Liver (tissue), 9 donors: Measurements from ENCODE around the gene RNU5D-1. TPM values are rescaled to one million over a fixed set of nuclear protein-coding genes. Genes with fewer than 3 reads are reported as not detected.

Source experiments
- DNase-seq: peaks from one replicate; pipeline ENCODE4 v3.0.0-alpha.2; 2017; ENCODE audit warnings: low spot score
- H3K27ac ChIP-seq, 2 donors: one replicate each; pipeline ENCODE4 v1.7.0; 2013; ENCODE audit warnings: inconsistent platforms in 2 of 2, low read length in 2 of 2, control low read depth in 1 of 2, low read depth in 1 of 2, mild to moderate bottlenecking in 1 of 2
- H3K27me3 ChIP-seq, 4 donors: one replicate each; pipeline versions ENCODE4 v1.6.1 to v1.7.0; 2013; ENCODE audit warnings: low read length in 3 of 4, inconsistent platforms in 1 of 4, mild to moderate bottlenecking in 1 of 4, moderate library complexity in 1 of 4; ENCODE audit not compliant: control insufficient read depth in 4 of 4, insufficient read depth in 4 of 4
- H3K36me3 ChIP-seq, 4 donors: one replicate each; pipeline versions ENCODE4 v1.6.1 to v1.7.0; 2013; ENCODE audit warnings: low read length in 3 of 4, mild to moderate bottlenecking in 3 of 4, low read depth in 1 of 4, moderate library complexity in 1 of 4; ENCODE audit not compliant: control insufficient read depth in 4 of 4, insufficient read depth in 3 of 4
- H3K4me1 ChIP-seq, 4 donors: one replicate each; pipeline versions ENCODE4 v1.6.1 to v1.7.0; 2013; ENCODE audit warnings: low read length in 3 of 4, mild to moderate bottlenecking in 3 of 4, moderate library complexity in 1 of 4; ENCODE audit not compliant: control insufficient read depth in 4 of 4, insufficient read depth in 4 of 4
- H3K4me3 ChIP-seq, 3 donors: one replicate each; pipeline versions ENCODE4 v1.6.1 to v1.7.0; 2013; ENCODE audit warnings: low read length in 3 of 3, control low read depth in 1 of 3, low read depth in 1 of 3, mild to moderate bottlenecking in 1 of 3
- H3K9ac ChIP-seq, 2 donors: one replicate each; pipeline ENCODE4 v1.7.0; 2013; ENCODE audit warnings: low read length in 2 of 2, mild to moderate bottlenecking in 2 of 2, moderate library complexity in 2 of 2, control low read depth in 1 of 2, low read depth in 1 of 2
- H3K9me3 ChIP-seq, 4 donors: one replicate each; pipeline versions ENCODE4 v1.6.1 to v1.7.0; 2013; ENCODE audit warnings: low read length in 3 of 4; ENCODE audit not compliant: control insufficient read depth in 4 of 4
- EGR1 ChIP-seq, 2 donors: IDR thresholded peaks; 2 replicates each; pipeline ENCODE4 v1.6.1; 2016 to 2018; ENCODE audit warnings: antibody characterized with exemption in 2 of 2, low read depth in 2 of 2
- FOXA1 ChIP-seq: IDR thresholded peaks from 2 replicates; pipeline ENCODE4 v1.6.1; 2016; ENCODE audit warnings: antibody characterized with exemption
- GABPA ChIP-seq, 2 donors: IDR thresholded peaks in 1 of 2; conservative IDR thresholded peaks in 1 of 2; 2 replicates each; pipeline ENCODE4 v1.6.1; 2016; ENCODE audit warnings: antibody characterized with exemption in 2 of 2, mild to moderate bottlenecking in 1 of 2, moderate library complexity in 1 of 2
- HNF4A ChIP-seq, 2 donors: conservative IDR thresholded peaks; 2 replicates each; pipeline ENCODE4 v1.6.1; 2016; ENCODE audit warnings: antibody characterized with exemption in 2 of 2, mild to moderate bottlenecking in 2 of 2
- HNF4G ChIP-seq: IDR thresholded peaks from 2 replicates; pipeline ENCODE4 v1.6.1; 2016; ENCODE audit warnings: antibody characterized with exemption
- JUND ChIP-seq, 2 donors: IDR thresholded peaks; 2 replicates each; pipeline ENCODE4 v1.6.1; 2016; ENCODE audit warnings: antibody characterized with exemption in 2 of 2
- NR2F2 ChIP-seq: IDR thresholded peaks from 2 replicates; pipeline ENCODE4 v1.6.1; 2016; ENCODE audit warnings: antibody characterized with exemption
- RAD21 ChIP-seq, 2 donors: IDR thresholded peaks; 2 replicates each; pipeline ENCODE4 v1.6.1; 2016; ENCODE audit warnings: antibody characterized with exemption in 2 of 2, mild to moderate bottlenecking in 2 of 2
- RXRA ChIP-seq, 2 donors: IDR thresholded peaks; 2 replicates each; pipeline ENCODE4 v1.6.1; 2017 to 2018; ENCODE audit warnings: antibody characterized with exemption in 2 of 2, mild to moderate bottlenecking in 1 of 2
- SP1 ChIP-seq: IDR thresholded peaks from 2 replicates; pipeline ENCODE4 v1.6.1; 2018; ENCODE audit warnings: antibody characterized with exemption, mild to moderate bottlenecking
- TAF1 ChIP-seq: conservative IDR thresholded peaks from 2 replicates; pipeline ENCODE4 v1.6.1; 2016; ENCODE audit warnings: antibody characterized with exemption, mild to moderate bottlenecking
- YY1 ChIP-seq: IDR thresholded peaks from 2 replicates; pipeline ENCODE4 v1.6.1; 2016; ENCODE audit warnings: antibody characterized with exemption, mild to moderate bottlenecking
- WGBS: extraction: QIAGEN DNeasy Blood & Tissue Kit; methylation state at CpG from one replicate; pipeline ENCODE4 v1.1.7; 2013; 5-methylcytosine and 5-hydroxymethylcytosine counted together
- polyA plus RNA-seq, 2 donors: library from polyadenylated mRNA; stranded (reverse) in 1 of 2; unstranded in 1 of 2; fragments of 200-250 nt in 1 of 2; fragments of >200 nt in 1 of 2; fragmentation: Nextera tagmentation in 1 of 2; extraction: Ambion mirVana in 1 of 2; gene quantifications; one replicate each; pipeline versions ENCODE4 v1.2.1 to v1.2.3, GENCODE V29; 2013 to 2015
- total RNA-seq, 2 donors: library from RNA; depleted of rRNA; stranded (reverse); fragments of >200 nt; gene quantifications; one replicate each; pipeline ENCODE4 v1.2.3, GENCODE V29; 2014
- TF ChIP-seq, protein P1 (sequence below): IDR thresholded peaks from 2 replicates; pipeline ENCODE4 v1.6.1; 2016; ENCODE audit warnings: antibody characterized with exemption
- TF ChIP-seq, protein P2 (sequence below): IDR thresholded peaks from 2 replicates; pipeline ENCODE4 v1.6.1; 2016; ENCODE audit warnings: antibody characterized with exemption
- TF ChIP-seq, protein P3 (sequence below): fragments of 150-350 bp; IDR thresholded peaks from 2 replicates; pipeline ENCODE4 v1.5.1; 2017; ENCODE audit warnings: improper control_type of control experiment, low read depth, low read length; ENCODE audit not compliant: missing input control
- TF ChIP-seq, protein P4 (sequence below): IDR thresholded peaks from 2 replicates; pipeline ENCODE4 v1.6.1; 2016; ENCODE audit warnings: antibody characterized with exemption
- TF ChIP-seq, protein P5 (sequence below): IDR thresholded peaks from 2 replicates; pipeline ENCODE4 v1.6.1; 2016; ENCODE audit warnings: antibody characterized with exemption, mild to moderate bottlenecking
- donor health status: healthy.
- donor health status: healthy.
- donor health status: healthy.
- donor health status: healthy.
- donor health status: healthy.

The RNU5D-1 gene
- total and polyA plus RNA-seq, 4 donors = not detected

DNA sequence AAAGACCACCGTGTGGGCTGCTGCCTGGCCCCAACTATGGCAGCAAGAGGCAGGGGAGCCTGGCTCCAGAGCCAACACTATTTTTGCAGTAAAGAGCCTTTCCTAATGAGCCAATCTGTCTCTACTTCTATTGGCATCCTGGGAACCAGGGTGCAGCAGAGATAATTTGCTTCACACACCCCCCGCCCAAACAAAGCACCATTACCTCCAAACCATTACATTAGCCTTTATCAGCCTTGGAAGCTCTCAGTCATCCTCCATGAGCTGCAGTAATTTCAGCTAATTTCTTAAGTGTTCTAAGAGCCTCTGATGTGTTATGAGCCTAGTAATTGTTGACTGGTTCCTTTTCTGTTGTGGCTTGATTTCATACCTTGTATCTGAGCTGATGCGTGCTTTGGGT is 34.9 kb downstream of the RNU5D-1 start:
- 93% methylated on average over 3 of the region's 3 CpGs for WGBS
- H3K36me3 ChIP-seq = no peaks in the 10 kb centered on the region
- DNase-seq = no peak
- H3K27me3 ChIP-seq = no peaks in the 10 kb centered on the region
- H3K4me1 ChIP-seq = peaks cover 2 to 4% (median 4%) of the 10 kb centered on the region in 4 donors
- H3K27ac ChIP-seq = no peak overlapping the region
- H3K4me3 ChIP-seq = no peak overlapping the region
- no peak overlapping the region for H3K9ac ChIP-seq
- TF ChIP-seq NR2F2 (no peak), GABPA (IDR thresholded peaks at IDR 0.05 in 1 of 2, conservative IDR thresholded peaks at IDR 0.05 in 1 of 2) (no peak), TAF1 (no peak), JUND (IDR thresholded peaks at IDR 0.05) (no peak), RAD21 (IDR thresholded peaks at IDR 0.05) (no peak), SP1 (no peak), YY1 (no peak), FOXA1 (no peak), EGR1 (IDR thresholded peaks at IDR 0.05; ENCODE audit: low read depth in 2 of 2) (no peak), HNF4A (conservative IDR thresholded peaks at IDR 0.05) (no peak)
- TF ChIP-seq, protein P1, sequence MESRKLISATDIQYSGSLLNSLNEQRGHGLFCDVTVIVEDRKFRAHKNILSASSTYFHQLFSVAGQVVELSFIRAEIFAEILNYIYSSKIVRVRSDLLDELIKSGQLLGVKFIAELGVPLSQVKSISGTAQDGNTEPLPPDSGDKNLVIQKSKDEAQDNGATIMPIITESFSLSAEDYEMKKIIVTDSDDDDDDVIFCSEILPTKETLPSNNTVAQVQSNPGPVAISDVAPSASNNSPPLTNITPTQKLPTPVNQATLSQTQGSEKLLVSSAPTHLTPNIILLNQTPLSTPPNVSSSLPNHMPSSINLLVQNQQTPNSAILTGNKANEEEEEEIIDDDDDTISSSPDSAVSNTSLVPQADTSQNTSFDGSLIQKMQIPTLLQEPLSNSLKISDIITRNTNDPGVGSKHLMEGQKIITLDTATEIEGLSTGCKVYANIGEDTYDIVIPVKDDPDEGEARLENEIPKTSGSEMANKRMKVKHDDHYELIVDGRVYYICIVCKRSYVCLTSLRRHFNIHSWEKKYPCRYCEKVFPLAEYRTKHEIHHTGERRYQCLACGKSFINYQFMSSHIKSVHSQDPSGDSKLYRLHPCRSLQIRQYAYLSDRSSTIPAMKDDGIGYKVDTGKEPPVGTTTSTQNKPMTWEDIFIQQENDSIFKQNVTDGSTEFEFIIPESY = no peak
- TF ChIP-seq, protein P2, sequence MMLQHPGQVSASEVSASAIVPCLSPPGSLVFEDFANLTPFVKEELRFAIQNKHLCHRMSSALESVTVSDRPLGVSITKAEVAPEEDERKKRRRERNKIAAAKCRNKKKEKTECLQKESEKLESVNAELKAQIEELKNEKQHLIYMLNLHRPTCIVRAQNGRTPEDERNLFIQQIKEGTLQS = no peak
- TF ChIP-seq, protein P3, sequence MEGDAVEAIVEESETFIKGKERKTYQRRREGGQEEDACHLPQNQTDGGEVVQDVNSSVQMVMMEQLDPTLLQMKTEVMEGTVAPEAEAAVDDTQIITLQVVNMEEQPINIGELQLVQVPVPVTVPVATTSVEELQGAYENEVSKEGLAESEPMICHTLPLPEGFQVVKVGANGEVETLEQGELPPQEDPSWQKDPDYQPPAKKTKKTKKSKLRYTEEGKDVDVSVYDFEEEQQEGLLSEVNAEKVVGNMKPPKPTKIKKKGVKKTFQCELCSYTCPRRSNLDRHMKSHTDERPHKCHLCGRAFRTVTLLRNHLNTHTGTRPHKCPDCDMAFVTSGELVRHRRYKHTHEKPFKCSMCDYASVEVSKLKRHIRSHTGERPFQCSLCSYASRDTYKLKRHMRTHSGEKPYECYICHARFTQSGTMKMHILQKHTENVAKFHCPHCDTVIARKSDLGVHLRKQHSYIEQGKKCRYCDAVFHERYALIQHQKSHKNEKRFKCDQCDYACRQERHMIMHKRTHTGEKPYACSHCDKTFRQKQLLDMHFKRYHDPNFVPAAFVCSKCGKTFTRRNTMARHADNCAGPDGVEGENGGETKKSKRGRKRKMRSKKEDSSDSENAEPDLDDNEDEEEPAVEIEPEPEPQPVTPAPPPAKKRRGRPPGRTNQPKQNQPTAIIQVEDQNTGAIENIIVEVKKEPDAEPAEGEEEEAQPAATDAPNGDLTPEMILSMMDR = no peak
- TF ChIP-seq, protein P4, sequence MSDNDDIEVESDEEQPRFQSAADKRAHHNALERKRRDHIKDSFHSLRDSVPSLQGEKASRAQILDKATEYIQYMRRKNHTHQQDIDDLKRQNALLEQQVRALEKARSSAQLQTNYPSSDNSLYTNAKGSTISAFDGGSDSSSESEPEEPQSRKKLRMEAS = no peak
- H3K9me3 ChIP-seq = no peaks in the 10 kb centered on the region

DNA sequence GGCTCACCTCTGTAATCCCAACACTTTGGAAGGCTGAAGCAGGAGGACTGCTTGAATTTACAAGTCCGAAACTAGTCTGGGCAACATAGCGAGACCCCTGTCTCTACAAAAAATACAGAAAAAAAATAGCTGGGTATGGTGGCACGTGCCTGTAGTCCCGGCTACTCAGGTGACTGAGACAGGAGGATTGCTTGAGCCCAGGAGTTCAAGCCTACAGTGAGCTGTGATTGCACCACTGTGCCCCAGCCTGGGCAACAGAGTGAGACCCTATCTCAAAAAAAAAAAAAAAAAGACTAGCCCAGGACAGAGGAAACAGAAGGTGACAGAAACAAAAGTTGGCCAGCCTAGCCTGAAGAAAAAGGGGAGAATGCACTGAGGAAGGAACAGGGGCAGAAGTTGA is 35.3 kb downstream of the RNU5D-1 start:
- no peak overlapping the region for H3K9ac ChIP-seq
- no peaks in the 10 kb centered on the region for H3K36me3 ChIP-seq
- H3K9me3 ChIP-seq = no peaks in the 10 kb centered on the region
- WGBS = 96% methylated on average over 4 of the region's 4 CpGs
- DNase-seq = no peak
- no peak for TF ChIP-seq RXRA (IDR thresholded peaks at IDR 0.05)
- TF ChIP-seq YY1 = no peak
- TF ChIP-seq JUND (IDR thresholded peaks at IDR 0.05) = no peak
- TF ChIP-seq EGR1 (IDR thresholded peaks at IDR 0.05; ENCODE audit: low read depth in 2 of 2) = no peak
- TF ChIP-seq, protein P5, sequence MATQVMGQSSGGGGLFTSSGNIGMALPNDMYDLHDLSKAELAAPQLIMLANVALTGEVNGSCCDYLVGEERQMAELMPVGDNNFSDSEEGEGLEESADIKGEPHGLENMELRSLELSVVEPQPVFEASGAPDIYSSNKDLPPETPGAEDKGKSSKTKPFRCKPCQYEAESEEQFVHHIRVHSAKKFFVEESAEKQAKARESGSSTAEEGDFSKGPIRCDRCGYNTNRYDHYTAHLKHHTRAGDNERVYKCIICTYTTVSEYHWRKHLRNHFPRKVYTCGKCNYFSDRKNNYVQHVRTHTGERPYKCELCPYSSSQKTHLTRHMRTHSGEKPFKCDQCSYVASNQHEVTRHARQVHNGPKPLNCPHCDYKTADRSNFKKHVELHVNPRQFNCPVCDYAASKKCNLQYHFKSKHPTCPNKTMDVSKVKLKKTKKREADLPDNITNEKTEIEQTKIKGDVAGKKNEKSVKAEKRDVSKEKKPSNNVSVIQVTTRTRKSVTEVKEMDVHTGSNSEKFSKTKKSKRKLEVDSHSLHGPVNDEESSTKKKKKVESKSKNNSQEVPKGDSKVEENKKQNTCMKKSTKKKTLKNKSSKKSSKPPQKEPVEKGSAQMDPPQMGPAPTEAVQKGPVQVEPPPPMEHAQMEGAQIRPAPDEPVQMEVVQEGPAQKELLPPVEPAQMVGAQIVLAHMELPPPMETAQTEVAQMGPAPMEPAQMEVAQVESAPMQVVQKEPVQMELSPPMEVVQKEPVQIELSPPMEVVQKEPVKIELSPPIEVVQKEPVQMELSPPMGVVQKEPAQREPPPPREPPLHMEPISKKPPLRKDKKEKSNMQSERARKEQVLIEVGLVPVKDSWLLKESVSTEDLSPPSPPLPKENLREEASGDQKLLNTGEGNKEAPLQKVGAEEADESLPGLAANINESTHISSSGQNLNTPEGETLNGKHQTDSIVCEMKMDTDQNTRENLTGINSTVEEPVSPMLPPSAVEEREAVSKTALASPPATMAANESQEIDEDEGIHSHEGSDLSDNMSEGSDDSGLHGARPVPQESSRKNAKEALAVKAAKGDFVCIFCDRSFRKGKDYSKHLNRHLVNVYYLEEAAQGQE = no peak
- no peak for TF ChIP-seq HNF4G
- TF ChIP-seq RAD21 (IDR thresholded peaks at IDR 0.05) = no peak
- TF ChIP-seq, protein P2 = no peak
- TF ChIP-seq TAF1 = no peak
- TF ChIP-seq SP1 = no peak
- TF ChIP-seq, protein P3 = no peak
- TF ChIP-seq FOXA1 = no peak
- TF ChIP-seq, protein P4 = no peak
- peaks cover 0 to under 1% (median under 1%) of the 10 kb centered on the region in 4 donors for H3K4me1 ChIP-seq
- H3K27me3 ChIP-seq = no peaks in the 10 kb centered on the region
- no peak overlapping the region for H3K27ac ChIP-seq
- no peak overlapping the region for H3K4me3 ChIP-seq
